Muscle of back (tissue), 11 donors: ENCODE measurements around the gene APEH. TPM values are rescaled to one million over a fixed set of nuclear protein-coding genes. Genes with fewer than 3 reads are reported as not detected.

Experiments
- DNase-seq, 3 donors: peaks; one replicate each; pipeline versions ENCODE4 v3.0.0 to v3.0.0-alpha.2; 2013
- polyA plus RNA-seq, 10 donors: library from polyadenylated mRNA; unstranded; fragments of 120-200 nt; gene quantifications; one replicate each; pipeline ENCODE4 v1.2.1, GENCODE V29; 2013; ENCODE audit not compliant: insufficient read length in 10 of 10

The APEH gene
- polyA plus RNA-seq, 10 donors, result 55.5 to 64.8 (median 59.7) TPM

GRCh38 chr3:49712166-49712565 lies 38.0 kb downstream of the APEH start:
- DNase-seq, result no peak

GRCh38 chr3:49712631-49713317 lies 38.6 kb downstream of the APEH start:
- DNase-seq, result no peak

GRCh38 chr3:49713336-49714105 lies 39.4 kb downstream of the APEH start:
- no peak for DNase-seq

- no peak for DNase-seq
Observed at GRCh38 chr3:49714728-49715550, 40.8 kb downstream of the APEH start.

GRCh38 chr3:49715611-49716121 lies 41.5 kb downstream of the APEH start:
- no peak for DNase-seq

GRCh38 chr3:49716169-49716568 lies 42.0 kb downstream of the APEH start:
- DNase-seq, result no peak

GRCh38 chr3:49716691-49717210 lies 42.6 kb downstream of the APEH start:
- DNase-seq, result no peak

GRCh38 chr3:49717211-49717958 lies 43.2 kb downstream of the APEH start:
- DNase-seq, result no peak

- peak in 1 of 3 donors; percentile 59 for DNase-seq
Observed at GRCh38 chr3:49717959-49718857, 44.1 kb downstream of the APEH start.

- DNase-seq, result no peak
Observed at GRCh38 chr3:49718858-49719213, 44.7 kb downstream of the APEH start.

- peak; percentile 89 to 97 (median 92) for DNase-seq
Observed at GRCh38 chr3:49719214-49719884, 45.2 kb downstream of the APEH start, which contains the start of gene AMIGO3. AMIGO3 (minus strand) TSS chr3:49719684; CDS start chr3:49719465, 219 bp downstream.

GRCh38 chr3:49720855-49721595 lies 46.9 kb downstream of the APEH start:
- DNase-seq, result no peak

GRCh38 chr3:49721596-49721895 lies 47.4 kb downstream of the APEH start:
- DNase-seq, result no peak

- DNase-seq, result no peak
Observed at GRCh38 chr3:49721896-49722781, 48.0 kb downstream of the APEH start.

GRCh38 chr3:49722896-49723295 lies 48.7 kb downstream of the APEH start:
- no peak for DNase-seq

- peak in 1 of 3 donors; percentile 66 for DNase-seq
Observed at GRCh38 chr3:49723296-49723627, 49.1 kb downstream of the APEH start.

- DNase-seq, result peak; percentile 97 to 99 (median 98)
Observed at GRCh38 chr3:49723628-49724551, 49.7 kb downstream of the APEH start, which contains the start of gene GMPPB. GMPPB (minus strand) TSS chr3:49723951; CDS start chr3:49723726, 225 bp downstream.
